NCI-H526 treated with DMSO at 0.1 percent for 48 hours (cell line): ENCODE data around the gene SP2.
"Not testable (repeated sequence)": the region's sequence is repeated elsewhere in the genome, so short reads cannot be mapped to it uniquely, and the experiment has no call there.

Experiments
- DNase-seq: peaks from one replicate; lab custom pipeline; 2025; lab: John Stamatoyannopoulos, UW

Gene SP2

GRCh38 chr17:47918991-47919390, 23.0 kb downstream of the SP2 start:
- no peak for DNase-seq

- DNase-seq = not testable (repeated sequence)
These were observed 23.9 kb downstream of the SP2 start for GRCh38 chr17:47919889-47920288.

GRCh38 chr17:47924785-47925677, 29.0 kb downstream of the SP2 start:
- DNase-seq = no peak

GRCh38 chr17:47925678-47925988, 29.6 kb downstream of the SP2 start:
- DNase-seq = no peak

- DNase-seq = no peak
These were observed 31.9 kb downstream of the SP2 start for GRCh38 chr17:47927821-47928400.

GRCh38 chr17:47928415-47928814, 32.4 kb downstream of the SP2 start:
- DNase-seq = no peak

GRCh38 chr17:47929218-47930000, 33.4 kb downstream of the SP2 start:
- DNase-seq = no peak

GRCh38 chr17:47931848-47932247, 35.8 kb downstream of the SP2 start:
- DNase-seq = no peak

GRCh38 chr17:47934856-47935255, 38.8 kb downstream of the SP2 start:
- DNase-seq = no peak

- not testable (repeated sequence) for DNase-seq
These were observed 39.4 kb downstream of the SP2 start for GRCh38 chr17:47935468-47935867.

- DNase-seq = no peak
These were observed 39.9 kb downstream of the SP2 start for GRCh38 chr17:47935961-47936360.

- no peak for DNase-seq
These were observed 41.9 kb downstream of the SP2 start for GRCh38 chr17:47937941-47938340.

- DNase-seq = peak; percentile 99
These were observed 45.4 kb downstream of the SP2 start, which contains the start of gene PNPO for GRCh38 chr17:47941246-47942095. PNPO (plus strand) TSS chr17:47941571; CDS start chr17:47941676, 105 bp downstream.

- DNase-seq = no peak
These were observed 46.1 kb downstream of the SP2 start for GRCh38 chr17:47942096-47942510.

- no peak for DNase-seq
These were observed 46.5 kb downstream of the SP2 start for GRCh38 chr17:47942568-47942967.

- DNase-seq = no peak
These were observed 49.0 kb downstream of the SP2 start for GRCh38 chr17:47945080-47945479.

GRCh38 chr17:47945529-47946508, 49.8 kb downstream of the SP2 start:
- no peak for DNase-seq

GRCh38 chr17:47946516-47946915, 50.5 kb downstream of the SP2 start:
- no peak for DNase-seq

GRCh38 chr17:47946929-47947397, 50.9 kb downstream of the SP2 start:
- peak; percentile 52 for DNase-seq

- DNase-seq = no peak
These were observed 52.7 kb downstream of the SP2 start for GRCh38 chr17:47948706-47949196.
